A673 (cell line): Measurements from ENCODE around the gene AHSG. TPM values are rescaled to one million over a fixed set of nuclear protein-coding genes. Genes with fewer than 3 reads are reported as not detected.

Experiments
- BruUV-seq: library from RNA; stranded (reverse); fragments of 400-500 nt; replicated peaks from 2 replicates; lab custom pipeline; 2021; lab: Mats Ljungman, UMichigan
- CTCF ChIA-PET: fragments of 300-600 bp; sonication (Branson Sonifier 250); formaldehyde crosslinking; loops from one replicate; lab custom pipeline; 2022; ENCODE audit warnings: antibody characterized with exemption; lab: Charles Lee
- POLR2A ChIA-PET: fragments of 300-600 bp; sonication (Branson Sonifier 250); formaldehyde crosslinking; loops from one replicate; lab custom pipeline; 2022; ENCODE audit warnings: antibody characterized with exemption; ENCODE audit not compliant: low non-redundant PET; lab: Charles Lee
- DNase-seq: peaks from one replicate; pipeline ENCODE4 v3.0.0-alpha.2; 2015; ENCODE audit warnings: low spot score
- H3K27ac ChIP-seq: fragments of 200-600 bp; sonication (generic); 2 replicates; pipeline ENCODE4 v1.5.1; 2016; ENCODE audit warnings: mixed run types, low read depth, mild to moderate bottlenecking, mixed read lengths, antibody characterized with exemption, low read length; ENCODE audit not compliant: poor library complexity, severe bottlenecking
- H3K27me3 ChIP-seq: fragments of 200-600 bp; sonication (generic); replicated peaks from 2 replicates; pipeline ENCODE4 v1.6.1; 2017; ENCODE audit warnings: mixed run types, low read depth, mild to moderate bottlenecking, mixed read lengths, antibody characterized with exemption, low read length; ENCODE audit not compliant: insufficient read depth, poor library complexity
- H3K36me3 ChIP-seq: fragments of 200-600 bp; sonication (generic); 2 replicates; pipeline ENCODE4 v1.6.1; 2016; ENCODE audit warnings: mixed run types, mild to moderate bottlenecking, mixed read lengths, antibody characterized with exemption, low read length; ENCODE audit not compliant: insufficient read depth, poor library complexity, severe bottlenecking
- H3K4me1 ChIP-seq: fragments of 200-600 bp; sonication (generic); 2 replicates; pipeline ENCODE4 v1.6.1; 2017; ENCODE audit warnings: mixed run types, mild to moderate bottlenecking, mixed read lengths, antibody characterized with exemption, low read length; ENCODE audit not compliant: insufficient read depth, poor library complexity, severe bottlenecking
- H3K4me3 ChIP-seq: fragments of 200-600 bp; sonication (generic); 2 replicates; pipeline ENCODE4 v1.5.1; 2016; ENCODE audit warnings: low read depth, mixed run types, mild to moderate bottlenecking, mixed read lengths, low read length; ENCODE audit not compliant: poor library complexity, severe bottlenecking
- H3K9me3 ChIP-seq: fragments of 200-600 bp; sonication (generic); 2 replicates; pipeline ENCODE4 v1.6.1; 2016; ENCODE audit warnings: mixed run types, low read depth, mild to moderate bottlenecking, mixed read lengths, antibody characterized with exemption, low read length; ENCODE audit not compliant: poor library complexity, severe bottlenecking
- EZH2 ChIP-seq: fragments of 200-600 bp; sonication (generic); IDR thresholded peaks from 2 replicates; pipeline ENCODE4 v1.6.1; 2017; ENCODE audit warnings: borderline replicate concordance, low read depth, mild to moderate bottlenecking, mixed read lengths, antibody characterized with exemption, low read length; ENCODE audit not compliant: poor library complexity, severe bottlenecking
- intact Hi-C: fragments of 100-400 bp; cut with micrococcal nuclease; formaldehyde crosslinking; loops from one replicate; pipeline ENCODE4 v1.10.0; 2022; ENCODE audit not compliant: unreplicated experiment
- total RNA-seq: library from RNA; stranded (reverse); gene quantifications from 2 replicates; pipeline ENCODE4 v1.2.3, GENCODE V29; 2021
- TF ChIP-seq, protein P1 (sequence below): fragments of 300-800, 200-600 bp; sonication (generic); conservative IDR thresholded peaks from 2 replicates; pipeline ENCODE4 v1.5.1; 2017; ENCODE audit warnings: low read depth, mild to moderate bottlenecking, antibody characterized with exemption, low read length, moderate library complexity, mixed read lengths

Gene AHSG
- total RNA-seq, 1 experiment from 2014 or later, result 4.9 TPM

DNA sequence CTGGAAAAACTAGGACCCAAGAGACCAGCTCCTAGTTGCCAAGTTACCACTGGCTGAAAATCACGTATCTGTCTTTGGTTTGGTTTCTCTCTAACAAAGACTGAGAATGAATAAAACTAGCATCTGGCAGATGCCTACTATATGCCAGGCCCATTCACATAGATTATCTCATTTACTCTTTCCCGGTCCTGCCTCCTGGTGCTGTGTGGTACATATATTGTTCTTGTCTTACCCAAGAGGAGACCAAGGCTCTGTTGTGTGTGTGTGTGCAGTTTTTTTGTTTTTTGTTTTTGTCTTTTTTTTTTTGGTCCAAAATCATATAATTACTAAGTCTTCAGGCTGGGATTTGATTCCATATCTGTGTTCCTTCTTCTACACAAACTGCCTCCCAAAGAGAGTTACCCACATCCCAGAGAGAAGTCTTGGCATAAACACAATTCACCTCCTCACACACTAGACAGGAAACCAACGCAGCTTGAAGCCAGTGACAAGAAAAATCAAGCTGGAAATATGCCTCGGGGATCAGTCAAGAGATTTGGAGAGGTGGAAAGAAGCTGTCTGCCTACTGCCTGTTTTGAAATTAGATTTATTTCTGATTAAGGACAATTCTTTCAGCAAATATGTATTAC is 891 bp downstream of the AHSG start:
- Histone ChIP-seq H3K36me3 (no peaks in the 10 kb centered on the region), H3K4me1 (peaks cover 35% of the 10 kb centered on the region), H3K4me3 (peak overlapping the region; percentile 34), H3K27me3 (no peaks in the 10 kb centered on the region), H3K9me3 (no peaks in the 10 kb centered on the region), H3K27ac (peak overlapping the region; percentile 87)
- no TSS peak for BruUV-seq
- peak; percentile 95 for DNase-seq
- ChIA-PET POLR2A (interaction anchor here (0.9 kb wide), 1 partner anchor 503 kb away, joined by 10 read pairs; no protein-coding TSS in a partner anchor), CTCF (interaction anchor here (0.6 to 1.9 kb wide), 6 partner anchors 32 to 526 kb away, joined by 3 to 7 read pairs (median 4); partner anchors contain the start of genes DNAJB11 and RPL39L)
- intact Hi-C loops, result loop anchor here (2.0 to 10.0 kb wide), 3 partner anchors 25 to 631 kb away; partner anchors contain the start of gene EIF4A2
- no peak for TF ChIP-seq EZH2
- TF ChIP-seq, protein P1, sequence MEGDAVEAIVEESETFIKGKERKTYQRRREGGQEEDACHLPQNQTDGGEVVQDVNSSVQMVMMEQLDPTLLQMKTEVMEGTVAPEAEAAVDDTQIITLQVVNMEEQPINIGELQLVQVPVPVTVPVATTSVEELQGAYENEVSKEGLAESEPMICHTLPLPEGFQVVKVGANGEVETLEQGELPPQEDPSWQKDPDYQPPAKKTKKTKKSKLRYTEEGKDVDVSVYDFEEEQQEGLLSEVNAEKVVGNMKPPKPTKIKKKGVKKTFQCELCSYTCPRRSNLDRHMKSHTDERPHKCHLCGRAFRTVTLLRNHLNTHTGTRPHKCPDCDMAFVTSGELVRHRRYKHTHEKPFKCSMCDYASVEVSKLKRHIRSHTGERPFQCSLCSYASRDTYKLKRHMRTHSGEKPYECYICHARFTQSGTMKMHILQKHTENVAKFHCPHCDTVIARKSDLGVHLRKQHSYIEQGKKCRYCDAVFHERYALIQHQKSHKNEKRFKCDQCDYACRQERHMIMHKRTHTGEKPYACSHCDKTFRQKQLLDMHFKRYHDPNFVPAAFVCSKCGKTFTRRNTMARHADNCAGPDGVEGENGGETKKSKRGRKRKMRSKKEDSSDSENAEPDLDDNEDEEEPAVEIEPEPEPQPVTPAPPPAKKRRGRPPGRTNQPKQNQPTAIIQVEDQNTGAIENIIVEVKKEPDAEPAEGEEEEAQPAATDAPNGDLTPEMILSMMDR, result no peak

DNA sequence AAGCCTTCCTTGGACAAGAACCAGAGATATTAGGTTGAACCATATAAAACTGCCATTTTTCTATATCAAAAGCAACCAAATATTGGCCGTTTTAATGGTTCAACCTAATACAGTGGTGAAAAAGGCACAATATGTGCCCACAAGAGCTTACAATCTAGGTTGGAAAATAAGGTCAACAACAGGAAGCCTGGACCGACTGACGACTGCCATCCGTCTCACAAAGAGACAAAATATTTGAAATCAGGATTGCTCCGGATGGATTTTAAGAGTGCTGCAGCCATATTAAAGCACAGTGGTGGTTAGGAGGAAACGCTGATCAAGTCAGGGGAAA is 1.4 kb downstream of the AHSG start:
- no peaks in the 10 kb centered on the region for H3K9me3 ChIP-seq
- BruUV-seq, result TSS peak; percentile 88
- H3K4me3 ChIP-seq, result peak overlapping the region; percentile 34
- peak; percentile 53 for DNase-seq
- TF ChIP-seq, protein P1, result no peak
- TF ChIP-seq EZH2, result no peak
- CTCF ChIA-PET, result interaction anchor here (0.6 to 1.9 kb wide), 14 partner anchors 11 to 1005 kb away, joined by 3 to 11 read pairs (median 4); partner anchors contain the start of genes DNAJB11 and RPL39L
- H3K4me1 ChIP-seq, result peaks cover 35% of the 10 kb centered on the region
- no peaks in the 10 kb centered on the region for H3K36me3 ChIP-seq
- H3K27me3 ChIP-seq, result no peaks in the 10 kb centered on the region
- intact Hi-C loops, result loop anchor here (2.0 to 10.0 kb wide), 3 partner anchors 25 to 632 kb away; partner anchors contain the start of gene EIF4A2
- peak overlapping the region; percentile 87 for H3K27ac ChIP-seq
- POLR2A ChIA-PET, result interaction anchor here (0.7 kb wide), 1 partner anchor 551 kb away, joined by 3 read pairs; no protein-coding TSS in a partner anchor

DNA sequence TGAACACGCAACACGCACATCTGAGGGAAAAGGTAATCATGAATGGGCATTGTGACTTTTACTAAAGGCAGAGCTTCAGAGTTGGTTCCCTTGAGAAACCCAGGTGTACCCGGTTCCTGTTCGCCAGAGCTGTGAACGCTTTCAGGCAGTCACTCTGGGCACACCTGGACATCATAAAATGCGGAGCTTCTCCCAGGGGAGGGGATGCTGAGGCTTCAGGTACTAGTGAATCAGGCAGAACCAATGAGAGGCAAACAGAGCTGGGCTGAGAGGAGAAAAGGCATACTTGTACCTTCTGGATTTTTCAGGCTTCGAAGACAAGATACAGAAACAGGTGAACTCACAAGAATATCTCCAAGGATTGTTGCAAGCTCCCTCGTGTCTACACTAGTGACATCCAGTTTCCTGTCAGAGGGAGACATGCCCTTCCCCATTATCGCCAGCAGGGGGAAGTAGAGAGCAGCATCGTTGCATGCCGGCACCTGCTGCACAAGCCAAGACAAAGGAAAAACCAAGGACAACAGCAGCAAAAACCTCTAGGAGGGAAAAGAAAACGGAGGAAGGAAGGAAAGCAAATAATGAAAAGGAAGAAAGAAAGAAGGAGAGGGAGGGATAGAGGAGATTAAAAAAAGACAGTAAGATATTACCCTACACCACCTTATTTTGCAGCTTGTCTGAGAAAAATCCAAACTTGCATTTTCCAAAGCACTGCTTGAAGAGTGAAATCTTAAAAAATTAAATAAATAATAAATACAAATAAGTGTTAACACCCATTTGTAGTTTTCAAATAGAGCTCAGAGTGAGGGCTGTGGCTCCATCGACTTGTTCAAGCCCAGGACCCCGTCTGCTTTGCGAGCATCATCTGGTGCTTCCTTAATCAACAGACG is 2.0 kb downstream of the AHSG start:
- TSS peak; percentile 77 for BruUV-seq
- ChIA-PET CTCF (interaction anchor here (0.6 to 1.9 kb wide), 13 partner anchors 10 to 1005 kb away, joined by 3 to 11 read pairs (median 4); partner anchors contain the start of genes DNAJB11 and RPL39L), POLR2A (interaction anchor here (0.7 kb wide), 1 partner anchor 550 kb away, joined by 3 read pairs; no protein-coding TSS in a partner anchor)
- H3K27ac ChIP-seq, result peak overlapping the region; percentile 87
- H3K4me3 ChIP-seq, result peak overlapping the region; percentile 34
- H3K9me3 ChIP-seq, result no peaks in the 10 kb centered on the region
- intact Hi-C loops, result loop anchor here (2.0 to 10.0 kb wide), 4 partner anchors 26 to 633 kb away; partner anchors contain the start of gene EIF4A2
- TF ChIP-seq EZH2, result no peak
- TF ChIP-seq, protein P1, result peak; percentile 99
- peak; percentile 94 for DNase-seq
- H3K27me3 ChIP-seq, result no peaks in the 10 kb centered on the region
- peaks cover 35% of the 10 kb centered on the region for H3K4me1 ChIP-seq
- H3K36me3 ChIP-seq, result no peaks in the 10 kb centered on the region
